AG04450 (cell line): ENCODE data around the gene C1orf52. TPM values are rescaled to one million over a fixed set of nuclear protein-coding genes. Genes with fewer than 3 reads are reported as not detected.

ENCODE experiments used
- CTCF ChIA-PET: fragments of 300-600, 350-600 bp; formaldehyde crosslinking; extraction: SDS; loops from one replicate; lab custom pipeline; 2022; ENCODE audit warnings: antibody characterized with exemption, inconsistent platforms; lab: Charles Lee
- POLR2A ChIA-PET: fragments of 350-600 bp; formaldehyde crosslinking; extraction: SDS; loops from one replicate; lab custom pipeline; 2021; ENCODE audit warnings: antibody characterized with exemption, inconsistent platforms; lab: Yijun Ruan, JAX
- DNase-seq: peaks from one replicate; pipeline ENCODE4 v3.0.0-alpha.2; 2011; ENCODE audit warnings: low read depth, low spot score
- H3K27ac ChIP-seq: one replicate; pipeline ENCODE4 v1.5.1; 2012; ENCODE audit warnings: low read depth, low read length, control low read depth
- H3K27me3 ChIP-seq: one replicate; pipeline ENCODE4 v1.6.0; 2012; ENCODE audit warnings: low read length; ENCODE audit not compliant: control insufficient read depth, insufficient read depth
- H3K4me3 ChIP-seq: 2 replicates; pipeline ENCODE4 v1.5.1; 2011; ENCODE audit warnings: mild to moderate bottlenecking, low read depth, low read length, control low read depth
- H3K9me3 ChIP-seq: 2 replicates; pipeline ENCODE4 v1.5.1; 2012; ENCODE audit warnings: low read length; ENCODE audit not compliant: control insufficient read depth, insufficient read depth
- CTCF ChIP-seq: IDR thresholded peaks from 2 replicates; pipeline ENCODE4 v1.5.1; 2011; ENCODE audit warnings: low read depth, low read length, control low read depth, inconsistent platforms
- polyA plus RNA-seq: library from polyadenylated mRNA; depleted of rRNA; stranded (reverse); fragments of >200 nt; gene quantifications from 2 replicates; pipeline ENCODE4 v1.2.3, GENCODE V29; 2011

C1orf52 gene
- polyA plus RNA-seq, 1 experiment, result 31.2 TPM

GRCh38 chr1:85273397-85273796, 13.9 kb upstream of the C1orf52 start:
- no peaks in the 10 kb centered on the region; the same call in 1 of the 2 replicates for H3K9me3 ChIP-seq
- no peak for DNase-seq
- H3K27me3 ChIP-seq, result no peaks in the 10 kb centered on the region
- CTCF ChIA-PET, result interaction anchor here (1.6 to 8.3 kb wide), 3 partner anchors 13 to 229 kb away, joined by 4 to 100 read pairs (median 6); partner anchors contain the start of gene C1orf52
- POLR2A ChIA-PET, result no interaction called here
- no peak overlapping the region; the same call in 1 of the 2 replicates for H3K4me3 ChIP-seq
- TF ChIP-seq CTCF, result no peak
- no peak overlapping the region for H3K27ac ChIP-seq

- ChIA-PET CTCF (interaction anchor here (1.2 kb wide), 2 partner anchors 9 to 324 kb away, joined by 7 to 16 read pairs; partner anchors contain the start of gene C1orf52), POLR2A (no interaction called here)
- no peaks in the 10 kb centered on the region for H3K27me3 ChIP-seq
- no peak overlapping the region for H3K27ac ChIP-seq
- DNase-seq, result no peak
- H3K4me3 ChIP-seq, result no peak overlapping the region
- no peaks in the 10 kb centered on the region for H3K9me3 ChIP-seq
- no peak for TF ChIP-seq CTCF
These were observed 9.5 kb upstream of the C1orf52 start for GRCh38 chr1:85268801-85269585.

- TF ChIP-seq CTCF, result no peak
- H3K27me3 ChIP-seq, result no peaks in the 10 kb centered on the region
- no peak overlapping the region for H3K4me3 ChIP-seq
- no peaks in the 10 kb centered on the region for H3K9me3 ChIP-seq
- ChIA-PET POLR2A (no interaction called here), CTCF (interaction anchor here (1.2 kb wide), 1 partner anchor 322 kb away, joined by 7 read pairs; no protein-coding TSS in a partner anchor)
- no peak for DNase-seq
- H3K27ac ChIP-seq, result no peak overlapping the region
These were observed 7.9 kb upstream of the C1orf52 start for GRCh38 chr1:85267313-85267712.

GRCh38 chr1:85264150-85264549, 4.7 kb upstream of the C1orf52 start:
- no peak overlapping the region for H3K27ac ChIP-seq
- POLR2A ChIA-PET, result no interaction called here
- no peak for TF ChIP-seq CTCF

GRCh38 chr1:85262985-85263384, 3.5 kb upstream of the C1orf52 start:
- H3K27me3 ChIP-seq, result no peaks in the 10 kb centered on the region
- ChIA-PET CTCF (interaction anchor here (1.3 to 12.1 kb wide), 2 partner anchors 45 to 317 kb away, joined by 4 to 330 read pairs; no protein-coding TSS in a partner anchor), POLR2A (no interaction called here)
- H3K9me3 ChIP-seq, result peaks cover 6% of the 10 kb centered on the region; the same call in 1 of the 2 replicates
- H3K27ac ChIP-seq, result no peak overlapping the region
- no peak overlapping the region for H3K4me3 ChIP-seq
- TF ChIP-seq CTCF, result no peak
- no peak for DNase-seq

More at GRCh38 chr1:85264150-85264549, 4.7 kb upstream of the C1orf52 start:
- CTCF ChIA-PET, result interaction anchor here (1.2 to 12.1 kb wide), 3 partner anchors 44 to 319 kb away, joined by 4 to 330 read pairs (median 4); no protein-coding TSS in a partner anchor
- peaks cover 2% of the 10 kb centered on the region; the same call in 1 of the 2 replicates for H3K9me3 ChIP-seq
- H3K27me3 ChIP-seq, result no peaks in the 10 kb centered on the region
- H3K4me3 ChIP-seq, result no peak overlapping the region
- DNase-seq, result no peak
